GM19397 (cell line): ENCODE results near the gene BCAS4.
"Not testable (repeated sequence)": the region's sequence is repeated elsewhere in the genome, so short reads cannot be mapped to it uniquely, and the experiment has no call there.

Experiments used
- ATAC-seq: cut with Tn5 transposase; IDR thresholded peaks from one replicate; pipeline ENCODE4 v1.9.1; 2021; ENCODE audit warnings: mild to moderate bottlenecking, moderate library complexity; ENCODE audit not compliant: unreplicated experiment

BCAS4 gene

GRCh38 chr20:50771419-50772080 is 23.3 kb upstream of the BCAS4 start:
- ATAC-seq: not testable (repeated sequence)

- no peak for ATAC-seq
These were observed 22.3 kb upstream of the BCAS4 start for GRCh38 chr20:50772420-50773185.

- ATAC-seq: no peak
These were observed 20.3 kb upstream of the BCAS4 start for GRCh38 chr20:50774515-50774914.

GRCh38 chr20:50776122-50776817 is 18.6 kb upstream of the BCAS4 start:
- no peak for ATAC-seq

- ATAC-seq: no peak
These were observed 17.5 kb upstream of the BCAS4 start for GRCh38 chr20:50777373-50777772.

- not testable (repeated sequence) for ATAC-seq
These were observed 15.9 kb upstream of the BCAS4 start for GRCh38 chr20:50778994-50779393.

- ATAC-seq: no peak
These were observed 11.5 kb upstream of the BCAS4 start for GRCh38 chr20:50783390-50783789.

GRCh38 chr20:50783903-50784302 is 11.0 kb upstream of the BCAS4 start:
- ATAC-seq: no peak

- ATAC-seq: no peak
These were observed 10.4 kb upstream of the BCAS4 start for GRCh38 chr20:50784464-50784863.

- ATAC-seq: no peak
These were observed 8.2 kb upstream of the BCAS4 start for GRCh38 chr20:50786703-50787102.

GRCh38 chr20:50787181-50787580 is 7.7 kb upstream of the BCAS4 start:
- ATAC-seq: no peak

GRCh38 chr20:50788045-50788991 is 6.5 kb upstream of the BCAS4 start:
- no peak for ATAC-seq

GRCh38 chr20:50789968-50790650 is 4.8 kb upstream of the BCAS4 start:
- no peak for ATAC-seq

- peak; percentile 49 for ATAC-seq
These were observed 4.1 kb upstream of the BCAS4 start for GRCh38 chr20:50790651-50791277.

- no peak for ATAC-seq
These were observed 1.9 kb upstream of the BCAS4 start for GRCh38 chr20:50792708-50793574.

GRCh38 chr20:50793575-50794016 is 1.3 kb upstream of the BCAS4 start:
- not testable (repeated sequence) for ATAC-seq

GRCh38 chr20:50794181-50794845 is 548 bp upstream of the BCAS4 start:
- peak; percentile 2 for ATAC-seq

- no peak for ATAC-seq
These were observed 2.3 kb downstream of the BCAS4 start for GRCh38 chr20:50797142-50797541.
